K562 (cell line): Measurements from ENCODE around the gene ASB10. TPM values are rescaled to one million over a fixed set of nuclear protein-coding genes. Genes with fewer than 3 reads are reported as not detected.

ENCODE experiments used
- DACH1 ChIP-seq: fragments of 450-650 bp; IDR thresholded peaks from 2 replicates; pipeline ENCODE4 v1.6.1; 2018; ENCODE audit not compliant: partially characterized antibody
- ETV1 ChIP-seq: fragments of 450-650 bp; conservative IDR thresholded peaks from 2 replicates; pipeline ENCODE4 v1.6.1; 2016; ENCODE audit warnings: missing genetic modification characterization, control low read depth, low read depth, missing compliant biosample characterization
- FOXM1 ChIP-seq, 2 experiments: fragments of 450-650 bp in 1 of 2; sonication (generic) in 1 of 2; formaldehyde crosslinking in 1 of 2; IDR thresholded peaks; 2 replicates each; pipeline versions ENCODE4 v1.6.1 to v1.9.0; 2017 to 2022; ENCODE audit warnings: low read depth in 2 of 2, mild to moderate bottlenecking in 2 of 2, missing genetic modification reagents in 1 of 2, moderate library complexity in 1 of 2
- GATAD2B ChIP-seq: fragments of 450-650 bp; IDR thresholded peaks from 2 replicates; pipeline ENCODE4 v1.6.1; 2017; ENCODE audit warnings: mild to moderate bottlenecking, borderline replicate concordance
- GTF2A2 ChIP-seq: IDR thresholded peaks from 2 replicates; pipeline ENCODE4 v1.6.1; 2016; ENCODE audit warnings: mild to moderate bottlenecking, missing genetic modification characterization, missing compliant biosample characterization
- NFXL1 ChIP-seq: fragments of 450-650 bp; formaldehyde crosslinking; IDR thresholded peaks from 2 replicates; pipeline ENCODE4 v1.4.0; 2021; ENCODE audit warnings: mild to moderate bottlenecking
- RBBP5 ChIP-seq: fragments of 200-600 bp; sonication (generic); IDR thresholded peaks from 2 replicates; pipeline ENCODE4 v1.6.1; 2012; ENCODE audit warnings: borderline replicate concordance, mild to moderate bottlenecking, low read length, control low read depth, inconsistent platforms; ENCODE audit not compliant: insufficient read depth, poor library complexity, severe bottlenecking
- RBM25 ChIP-seq: fragments of 200-400 bp; formaldehyde crosslinking; IDR thresholded peaks from 2 replicates; pipeline ENCODE4 v1.6.1; 2018; ENCODE audit warnings: low read length, low read depth, moderate library complexity; ENCODE audit not compliant: severe bottlenecking
- SAFB2 ChIP-seq: fragments of 200-400 bp; formaldehyde crosslinking; IDR thresholded peaks from 2 replicates; pipeline ENCODE4 v1.6.1; 2018; ENCODE audit warnings: borderline replicate concordance, low read length, low read depth, moderate library complexity; ENCODE audit not compliant: severe bottlenecking
- SPI1 ChIP-seq: IDR thresholded peaks from 2 replicates; pipeline ENCODE4 v1.6.1; 2011; ENCODE audit warnings: low read depth, low read length, control low read depth, borderline replicate concordance
- TCF7L2 ChIP-seq: fragments of 150-350 bp; IDR thresholded peaks from 2 replicates; pipeline ENCODE4 v1.6.1; 2016; ENCODE audit warnings: low read depth, mild to moderate bottlenecking, low read length, moderate library complexity
- TEAD4 ChIP-seq, 2 experiments: sonication (generic) in 1 of 2; formaldehyde crosslinking in 1 of 2; IDR thresholded peaks; 2 replicates each; pipeline versions ENCODE4 v1.6.1 to v1.8.0; 2012 to 2022; ENCODE audit warnings: borderline replicate concordance in 1 of 2, inconsistent platforms in 1 of 2, low read length in 1 of 2, mild to moderate bottlenecking in 1 of 2, missing genetic modification reagents in 1 of 2
- VEZF1 ChIP-seq: fragments of 200-800 bp; sonication (Bioruptor generic); IDR thresholded peaks from 2 replicates; pipeline ENCODE4 v1.6.1; 2017; ENCODE audit warnings: missing genetic modification characterization, missing compliant biosample characterization
- ZFP1 ChIP-seq: fragments of 450-650 bp; formaldehyde crosslinking; IDR thresholded peaks from 2 replicates; pipeline ENCODE4 v1.4.0; 2020; ENCODE audit warnings: mild to moderate bottlenecking, mixed read lengths
- ZNF311 ChIP-seq: fragments of 250-450 bp; sonication (Bioruptor Pico); IDR thresholded peaks from 2 replicates; pipeline ENCODE4 v1.4.0; 2020; ENCODE audit warnings: mild to moderate bottlenecking, moderate library complexity
- ZNF436 ChIP-seq: fragments of 250-450, 450-650 bp; sonication (Bioruptor Pico); formaldehyde crosslinking; IDR thresholded peaks from 2 replicates; pipeline ENCODE4 v1.7.0; 2020; ENCODE audit warnings: mild to moderate bottlenecking
- ZNF518B ChIP-seq: fragments of 250-450 bp; sonication (Bioruptor Pico); IDR thresholded peaks from 2 replicates; pipeline ENCODE4 v1.5.0; 2021; ENCODE audit warnings: mild to moderate bottlenecking, moderate library complexity
- polyA plus RNA-seq, 8 experiments: library from polyadenylated mRNA; depleted of rRNA in 4 of 8; stranded (reverse) in 5 of 8; unstranded in 3 of 8; fragments of >200 nt; fragmentation: Nextera tagmentation in 2 of 8; fragmentation: Illumina TruSeq in 1 of 8; extraction: Ambion mirVana in 2 of 8; extraction: Trizol in 1 of 8; gene quantifications; 2 replicates each; pipeline versions ENCODE4 v1.2.1 to v1.2.3, GENCODE V29; 2011 to 2014; ENCODE audit warnings: inconsistent platforms in 1 of 8, missing spikeins in 1 of 8
- total RNA-seq, 7 experiments: library from RNA; depleted of rRNA in 6 of 7; stranded (reverse); fragments of >200 nt in 6 of 7; fragmentation: Illumina TruSeq in 2 of 7; extraction: Trizol in 2 of 7; gene quantifications; 2 replicates each; pipeline versions ENCODE4 v1.2.1 to v1.2.3, GENCODE V29; 2011 to 2021; ENCODE audit warnings: low replicate concordance in 1 of 7
- TF ChIP-seq, protein P1 (sequence below): IDR thresholded peaks from 2 replicates; pipeline ENCODE4 v1.6.1; 2011; ENCODE audit warnings: borderline replicate concordance, low read depth, mild to moderate bottlenecking, moderate library complexity, low read length; ENCODE audit not compliant: insufficient read depth, poor library complexity, severe bottlenecking

The ASB10 gene
- total and polyA plus RNA-seq, 9 of the 15 experiments (the other 6 are each of a cell fraction or from before 2014, with no cell fraction given): not detected

DNA sequence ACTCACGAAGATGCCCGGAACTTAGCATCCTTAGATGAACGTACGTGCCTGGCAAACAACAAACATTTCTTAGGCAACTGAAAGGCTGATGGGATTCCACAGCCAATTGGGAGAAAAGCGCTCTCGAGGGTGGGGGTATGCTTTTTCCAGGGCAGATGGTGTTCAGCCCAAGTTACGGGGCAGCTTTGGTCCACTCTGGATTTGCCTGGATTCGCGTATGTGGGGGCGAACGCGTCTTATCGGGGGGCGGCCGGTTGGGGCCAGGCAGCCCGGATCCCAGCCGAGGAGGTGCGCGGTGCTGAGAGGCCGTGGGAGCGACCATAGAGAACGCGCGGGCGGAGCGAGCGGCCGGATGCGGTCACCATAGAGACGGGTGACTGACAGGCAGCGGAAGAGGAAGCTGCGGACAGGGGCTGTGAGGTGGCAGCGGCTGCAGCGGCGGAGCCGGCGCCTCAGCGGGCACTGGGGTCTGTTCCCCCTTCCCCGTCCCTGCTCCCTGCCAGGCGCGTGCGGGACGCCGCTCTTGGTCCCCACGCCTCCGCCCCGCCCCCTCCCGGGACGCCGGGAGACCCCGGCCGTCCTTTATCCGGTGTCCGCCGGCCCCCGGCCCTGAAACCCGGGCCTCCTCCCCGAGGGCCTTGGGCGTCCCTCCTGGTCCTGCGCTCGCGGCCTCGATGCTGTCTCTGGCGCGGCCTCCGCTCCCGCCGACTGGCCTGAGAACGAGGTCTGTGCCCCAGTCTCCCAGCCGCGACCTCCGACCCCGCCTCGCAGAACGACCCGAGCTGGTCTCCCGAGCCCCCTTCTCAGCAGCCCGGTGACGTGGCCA, 45.3 kb upstream of the ASB10 start, which contains the start of gene CHPF2 (continued):
- TF ChIP-seq, protein P1, sequence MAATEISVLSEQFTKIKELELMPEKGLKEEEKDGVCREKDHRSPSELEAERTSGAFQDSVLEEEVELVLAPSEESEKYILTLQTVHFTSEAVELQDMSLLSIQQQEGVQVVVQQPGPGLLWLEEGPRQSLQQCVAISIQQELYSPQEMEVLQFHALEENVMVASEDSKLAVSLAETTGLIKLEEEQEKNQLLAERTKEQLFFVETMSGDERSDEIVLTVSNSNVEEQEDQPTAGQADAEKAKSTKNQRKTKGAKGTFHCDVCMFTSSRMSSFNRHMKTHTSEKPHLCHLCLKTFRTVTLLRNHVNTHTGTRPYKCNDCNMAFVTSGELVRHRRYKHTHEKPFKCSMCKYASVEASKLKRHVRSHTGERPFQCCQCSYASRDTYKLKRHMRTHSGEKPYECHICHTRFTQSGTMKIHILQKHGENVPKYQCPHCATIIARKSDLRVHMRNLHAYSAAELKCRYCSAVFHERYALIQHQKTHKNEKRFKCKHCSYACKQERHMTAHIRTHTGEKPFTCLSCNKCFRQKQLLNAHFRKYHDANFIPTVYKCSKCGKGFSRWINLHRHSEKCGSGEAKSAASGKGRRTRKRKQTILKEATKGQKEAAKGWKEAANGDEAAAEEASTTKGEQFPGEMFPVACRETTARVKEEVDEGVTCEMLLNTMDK: no peak
- no peak for TF ChIP-seq TCF7L2
- TF ChIP-seq NFXL1 (CRISPR knock-in tag): no peak
- TF ChIP-seq FOXM1 (IDR thresholded peaks at IDR 0.05; ENCODE audit: low read depth): no peak
- peak; percentile 84 for TF ChIP-seq FOXM1 (CRISPR knock-in tag; IDR thresholded peaks at IDR 0.05; ENCODE audit: low read depth)
- no peak for TF ChIP-seq TEAD4 (IDR thresholded peaks at IDR 0.05; ENCODE audit: low read length)
- no peak for TF ChIP-seq TEAD4 (CRISPR knock-in tag; IDR thresholded peaks at IDR 0.05; ENCODE audit: borderline replicate concordance)
- no peak for TF ChIP-seq SAFB2
- TF ChIP-seq RBBP5: peak; percentile 78
- TF ChIP-seq DACH1: no peak
- no peak for TF ChIP-seq ZNF518B (CRISPR knock-in tag)
- peak; percentile 88 for TF ChIP-seq SPI1
- TF ChIP-seq ZNF436 (CRISPR knock-in tag): no peak
- TF ChIP-seq ZNF311 (CRISPR knock-in tag): no peak
- no peak for TF ChIP-seq RBM25
- no peak for TF ChIP-seq VEZF1 (CRISPR knock-in tag)
- TF ChIP-seq ETV1 (tag): peak; percentile 94
- TF ChIP-seq GTF2A2: no peak
- no peak for TF ChIP-seq GATAD2B
- no peak for TF ChIP-seq ZFP1 (CRISPR knock-in tag)
